ENCODE results near the gene AVPI1.

DNA sequence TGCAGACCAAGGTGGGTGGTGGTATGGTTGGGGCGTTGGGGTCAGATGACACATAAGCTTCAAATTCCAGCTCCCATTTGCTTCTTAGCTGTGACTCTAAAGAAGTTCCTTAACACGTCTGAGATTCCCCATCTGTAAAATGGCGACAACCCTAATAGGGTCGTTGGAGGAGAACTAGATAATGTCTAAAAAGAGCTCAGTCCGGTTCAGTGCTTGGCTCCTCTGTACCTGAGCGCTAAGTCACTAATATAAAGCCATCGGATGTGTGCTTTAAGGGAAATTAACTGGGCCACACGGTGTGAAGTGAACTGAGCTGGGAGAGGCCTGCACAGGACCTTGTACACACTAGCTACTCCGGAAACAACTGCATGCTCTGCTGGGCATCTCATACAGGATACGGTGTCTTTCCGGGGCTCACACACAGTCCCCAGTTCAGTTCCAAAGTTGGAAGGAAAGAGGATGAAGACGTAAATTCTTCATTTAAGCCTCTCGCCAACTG lies 49.4 kb upstream of the AVPI1 start:
- TF ChIP-seq CTCF (IDR thresholded peaks at IDR 0.05) (no peak), POLR2A (IDR thresholded peaks at IDR 0.05) (no peak), POLR2AphosphoS5 (IDR thresholded peaks at IDR 0.05) (no peak)
